Measurements from ENCODE around the gene NDUFAB1.

- TF ChIP-seq CTCF (IDR thresholded peaks at IDR 0.05) (no peak), POLR2A (IDR thresholded peaks at IDR 0.05) (no peak), EP300 (IDR thresholded peaks at IDR 0.05) (no peak), POLR2AphosphoS5 (IDR thresholded peaks at IDR 0.05) (no peak)
Measured at GRCh38 chr16:23535901-23536300, 60.2 kb downstream of the NDUFAB1 start.

All from sigmoid colon (tissue), 4 donors.